ENCODE results near the gene PHLDA1. TPM values are rescaled to one million over a fixed set of nuclear protein-coding genes. Genes with fewer than 3 reads are reported as not detected.
"Not testable (repeated sequence)": the region's sequence is repeated elsewhere in the genome, so short reads cannot be mapped to it uniquely, and the experiment has no call there.

Gene PHLDA1
- polyA plus RNA-seq, 1 donor (not counting 4 experiments of a cell fraction or from before 2014, with no cell fraction given) = 144 TPM

DNA sequence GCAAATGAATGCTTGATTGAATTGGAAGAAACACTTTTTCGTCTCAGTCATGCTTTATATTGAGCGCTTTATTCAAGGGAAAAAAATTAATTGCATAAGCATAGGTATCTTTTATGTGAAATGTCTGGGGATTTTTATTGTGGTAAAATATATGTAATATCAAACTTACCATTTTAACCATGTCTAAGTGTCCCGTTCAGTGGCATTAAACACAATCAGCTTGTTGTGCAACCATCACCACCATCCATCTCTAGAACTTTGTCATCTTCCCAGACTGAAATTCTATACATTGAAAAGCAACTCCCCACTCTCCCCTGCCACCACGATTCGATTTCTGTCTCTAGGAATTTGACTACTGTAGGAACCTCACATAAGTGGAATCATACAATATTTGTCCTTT lies 39.8 kb downstream of the PHLDA1 start:
- Histone ChIP-seq H3K9ac (ENCODE audit: control insufficient read depth, extremely low read depth, insufficient read depth, low read length) (no peak overlapping the region), H3K36me3 (ENCODE audit: control insufficient read depth in 2 of 2, extremely low read depth in 1 of 2, insufficient read depth in 2 of 2, low read length in 2 of 2) (no peaks in the 10 kb centered on the region), H3K9me3 (ENCODE audit: control insufficient read depth, low read depth, low read length) (no peaks in the 10 kb centered on the region), H3K4me3 (ENCODE audit: control insufficient read depth in 2 of 3, extremely low read depth in 1 of 3, insufficient read depth in 2 of 3, low read depth in 1 of 3, low read length in 3 of 3) (no peak overlapping the region), H3K4me2 (ENCODE audit: control insufficient read depth, extremely low read depth, insufficient read depth, low read depth, low read length) (no peak overlapping the region), H4K20me1 (ENCODE audit: control insufficient read depth, extremely low read depth, insufficient read depth, low read length) (no peaks in the 10 kb centered on the region), H3K27ac (ENCODE audit: control insufficient read depth, insufficient read depth, low read length) (no peak overlapping the region), H2AFZ (ENCODE audit: control insufficient read depth, low read length) (no peak overlapping the region), H3K79me2 (ENCODE audit: control insufficient read depth, insufficient read depth, low read length) (no peaks in the 10 kb centered on the region), H3K9me1 (ENCODE audit: control insufficient read depth, extremely low read depth, insufficient read depth, low read length) (no peaks in the 10 kb centered on the region), H3K27me3 (ENCODE audit: control insufficient read depth, extremely low read depth, insufficient read depth, low read length) (no peaks in the 10 kb centered on the region), H3K4me1 (ENCODE audit: control insufficient read depth, extremely low read depth, insufficient read depth, low read length) (peaks cover 14% of the 10 kb centered on the region)
- dilution Hi-C loops (cut with MboI; ENCODE audit: extremely low pct_ligation_motif_present, low sequenced_read_pairs) = no loop called here
- no peak for DNase-seq (ENCODE audit: low read depth, low spot score)
- no peak for FAIRE-seq
- no peak for TF ChIP-seq CTCF (optimal IDR thresholded peaks at IDR 0.05 in 1 of 3, IDR thresholded peaks at IDR 0.05 in 1 of 3, conservative IDR thresholded peaks at IDR 0.05 in 1 of 3; ENCODE audit: extremely low read depth in 1 of 3, insufficient read depth in 2 of 3, low read length in 3 of 3)
- TF ChIP-seq EZH2 (IDR thresholded peaks at IDR 0.05; ENCODE audit: low read length) = no peak

GRCh38 chr12:75990189-75990912 lies 41.2 kb downstream of the PHLDA1 start:
- peaks cover 10% of the 10 kb centered on the region for H3K4me1 ChIP-seq (ENCODE audit: control insufficient read depth, extremely low read depth, insufficient read depth, low read length)
- H3K27me3 ChIP-seq (ENCODE audit: control insufficient read depth, extremely low read depth, insufficient read depth, low read length) = no peaks in the 10 kb centered on the region
- H3K9me1 ChIP-seq (ENCODE audit: control insufficient read depth, extremely low read depth, insufficient read depth, low read length) = no peaks in the 10 kb centered on the region
- no peak for TF ChIP-seq CTCF (optimal IDR thresholded peaks at IDR 0.05 in 1 of 3, IDR thresholded peaks at IDR 0.05 in 1 of 3, conservative IDR thresholded peaks at IDR 0.05 in 1 of 3; ENCODE audit: extremely low read depth in 1 of 3, insufficient read depth in 2 of 3, low read length in 3 of 3)
- no peak for TF ChIP-seq EZH2 (IDR thresholded peaks at IDR 0.05; ENCODE audit: low read length)
- H3K36me3 ChIP-seq (ENCODE audit: control insufficient read depth in 2 of 2, extremely low read depth in 1 of 2, insufficient read depth in 2 of 2, low read length in 2 of 2) = no peaks in the 10 kb centered on the region
- FAIRE-seq = no peak
- no peaks in the 10 kb centered on the region for H3K9me3 ChIP-seq (ENCODE audit: control insufficient read depth, low read depth, low read length)
- H3K79me2 ChIP-seq (ENCODE audit: control insufficient read depth, insufficient read depth, low read length) = no peaks in the 10 kb centered on the region
- H3K9ac ChIP-seq (ENCODE audit: control insufficient read depth, extremely low read depth, insufficient read depth, low read length) = no peak overlapping the region
- dilution Hi-C loops (cut with MboI; ENCODE audit: extremely low pct_ligation_motif_present, low sequenced_read_pairs) = no loop called here
- DNase-seq (ENCODE audit: low read depth, low spot score) = no peak
- H4K20me1 ChIP-seq (ENCODE audit: control insufficient read depth, extremely low read depth, insufficient read depth, low read length) = no peaks in the 10 kb centered on the region
- H3K4me3 ChIP-seq (ENCODE audit: control insufficient read depth in 2 of 3, extremely low read depth in 1 of 3, insufficient read depth in 2 of 3, low read depth in 1 of 3, low read length in 3 of 3) = no peak overlapping the region
- H2AFZ ChIP-seq (ENCODE audit: control insufficient read depth, low read length) = no peak overlapping the region
- no peak overlapping the region for H3K27ac ChIP-seq (ENCODE audit: control insufficient read depth, insufficient read depth, low read length)
- H3K4me2 ChIP-seq (ENCODE audit: control insufficient read depth, extremely low read depth, insufficient read depth, low read depth, low read length) = no peak overlapping the region

DNA sequence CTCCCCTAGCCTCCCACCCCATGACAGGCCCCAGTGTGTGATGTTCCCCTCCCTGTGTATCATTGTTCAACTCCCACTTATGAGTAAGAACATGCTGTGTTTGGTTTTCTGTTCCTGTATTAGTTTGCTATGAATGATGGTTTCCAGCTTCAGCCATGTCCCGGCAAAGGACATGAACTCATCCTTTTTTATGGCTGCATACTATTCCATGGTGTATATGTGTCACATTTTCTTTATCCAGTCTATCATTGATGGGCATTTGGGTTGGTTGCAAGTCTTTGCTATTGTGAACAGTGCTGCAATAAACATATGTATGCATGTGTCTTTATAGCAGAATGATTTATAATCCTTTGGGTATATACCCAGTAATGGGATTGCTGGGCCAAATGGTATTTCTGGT lies 43.9 kb downstream of the PHLDA1 start:
- H3K9ac ChIP-seq (ENCODE audit: control insufficient read depth, extremely low read depth, insufficient read depth, low read length); H3K4me3 ChIP-seq (ENCODE audit: control insufficient read depth in 2 of 3, extremely low read depth in 1 of 3, insufficient read depth in 2 of 3, low read depth in 1 of 3, low read length in 3 of 3); H3K27me3 ChIP-seq (ENCODE audit: control insufficient read depth, extremely low read depth, insufficient read depth, low read length); H3K9me1 ChIP-seq (ENCODE audit: control insufficient read depth, extremely low read depth, insufficient read depth, low read length); H3K27ac ChIP-seq (ENCODE audit: control insufficient read depth, insufficient read depth, low read length); H4K20me1 ChIP-seq (ENCODE audit: control insufficient read depth, extremely low read depth, insufficient read depth, low read length); H3K79me2 ChIP-seq (ENCODE audit: control insufficient read depth, insufficient read depth, low read length); H3K36me3 ChIP-seq (ENCODE audit: control insufficient read depth in 2 of 2, extremely low read depth in 1 of 2, insufficient read depth in 2 of 2, low read length in 2 of 2); H2AFZ ChIP-seq (ENCODE audit: control insufficient read depth, low read length); DNase-seq (ENCODE audit: low read depth, low spot score); dilution Hi-C loops (cut with MboI; ENCODE audit: extremely low pct_ligation_motif_present, low sequenced_read_pairs); FAIRE-seq; H3K4me2 ChIP-seq (ENCODE audit: control insufficient read depth, extremely low read depth, insufficient read depth, low read depth, low read length); H3K9me3 ChIP-seq (ENCODE audit: control insufficient read depth, low read depth, low read length); H3K4me1 ChIP-seq (ENCODE audit: control insufficient read depth, extremely low read depth, insufficient read depth, low read length): not testable (repeated sequence)

Measured in keratinocyte (primary cell).